GM18867 (cell line): ENCODE data around the gene EXD2.
"Not testable (repeated sequence)": the region's sequence is repeated elsewhere in the genome, so short reads cannot be mapped to it uniquely, and the experiment has no call there.

Experiments used
- ATAC-seq: cut with Tn5 transposase; IDR thresholded peaks from one replicate; pipeline ENCODE4 v1.9.1; 2021; ENCODE audit warnings: mild to moderate bottlenecking, moderate library complexity; ENCODE audit not compliant: unreplicated experiment

EXD2 gene

DNA sequence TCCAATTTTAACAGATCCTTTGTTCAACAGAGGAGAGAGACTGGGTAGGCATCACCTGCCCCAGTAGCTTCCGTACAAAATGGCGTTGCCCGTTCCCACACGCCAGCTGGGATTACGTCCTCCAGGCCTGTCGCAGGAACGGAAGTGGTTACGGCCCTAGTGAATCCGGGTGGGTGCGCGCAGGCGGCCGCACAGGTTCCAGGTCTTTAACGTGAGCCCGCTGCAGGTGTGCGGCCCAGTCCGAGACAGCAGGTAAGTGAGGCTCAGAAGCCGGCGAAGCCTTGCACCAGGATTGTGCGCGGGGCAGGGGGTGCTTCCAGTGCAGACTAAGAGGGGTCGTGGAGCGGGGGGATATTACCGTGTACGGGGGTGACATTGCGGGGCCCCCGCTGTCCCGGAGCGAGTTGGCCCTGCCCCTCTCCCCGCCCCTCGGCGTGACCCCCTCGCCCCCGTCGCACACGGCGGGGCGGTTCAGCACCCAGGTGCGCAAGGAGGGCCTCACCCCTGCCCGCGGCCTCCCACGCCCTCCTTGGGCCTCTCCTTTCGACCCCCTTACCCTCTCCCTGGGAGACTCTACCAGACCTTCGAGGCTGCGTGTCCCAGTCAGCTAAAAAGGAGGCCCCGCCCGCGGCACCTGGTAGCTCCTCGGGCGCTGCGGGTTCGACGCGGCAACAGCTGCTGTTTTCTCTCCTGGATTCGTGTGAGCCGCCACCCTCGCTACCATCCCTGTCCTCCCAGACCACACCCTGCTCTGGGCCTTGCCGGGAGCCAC lies at the start of gene EXD2:
Gene EXD2, plus strand, starts transcription at position 159 of the 772 bp plus-strand sequence. CDS start 17,973 bp downstream, outside the sequence.
- ATAC-seq, result peak; percentile 91

DNA sequence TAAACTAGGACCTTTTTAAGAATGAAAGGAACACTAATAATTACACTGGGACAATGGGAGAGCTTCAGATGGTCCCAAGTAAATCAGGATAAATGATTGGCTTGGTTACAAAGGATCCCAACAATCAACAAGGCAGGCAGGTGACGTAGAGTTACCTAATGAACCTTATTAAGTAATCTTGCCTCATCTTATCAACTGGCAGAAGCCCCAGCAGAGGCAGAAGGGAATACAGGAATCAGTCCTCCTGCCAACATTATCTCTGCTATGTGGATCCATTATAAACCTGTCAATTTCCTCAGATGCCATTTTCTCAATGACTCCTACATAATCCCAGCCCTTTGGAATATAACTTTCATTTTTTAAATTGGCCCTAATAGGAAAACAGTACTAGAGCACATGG lies 49.7 kb upstream of the EXD2 start:
- no peak for ATAC-seq

DNA sequence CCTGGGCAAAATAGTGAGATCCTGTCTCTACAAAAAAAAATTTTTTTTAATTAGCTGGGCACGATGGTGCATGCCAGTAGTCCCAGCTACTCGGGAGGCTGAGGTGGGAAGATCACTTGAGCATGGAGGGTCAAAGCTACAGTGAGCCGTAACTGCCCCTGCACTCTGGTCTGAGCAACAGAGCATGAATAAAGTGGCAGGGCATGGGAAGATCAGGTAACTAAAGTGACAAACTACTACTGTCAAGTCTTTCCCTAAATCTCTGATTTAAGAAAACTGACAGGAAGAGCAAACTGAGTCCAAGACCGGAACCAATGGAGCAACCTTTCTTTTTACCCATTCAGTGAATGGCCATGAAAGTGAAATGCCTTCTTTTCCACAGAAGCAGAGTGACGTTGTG lies 49.2 kb upstream of the EXD2 start:
- no peak for ATAC-seq

DNA sequence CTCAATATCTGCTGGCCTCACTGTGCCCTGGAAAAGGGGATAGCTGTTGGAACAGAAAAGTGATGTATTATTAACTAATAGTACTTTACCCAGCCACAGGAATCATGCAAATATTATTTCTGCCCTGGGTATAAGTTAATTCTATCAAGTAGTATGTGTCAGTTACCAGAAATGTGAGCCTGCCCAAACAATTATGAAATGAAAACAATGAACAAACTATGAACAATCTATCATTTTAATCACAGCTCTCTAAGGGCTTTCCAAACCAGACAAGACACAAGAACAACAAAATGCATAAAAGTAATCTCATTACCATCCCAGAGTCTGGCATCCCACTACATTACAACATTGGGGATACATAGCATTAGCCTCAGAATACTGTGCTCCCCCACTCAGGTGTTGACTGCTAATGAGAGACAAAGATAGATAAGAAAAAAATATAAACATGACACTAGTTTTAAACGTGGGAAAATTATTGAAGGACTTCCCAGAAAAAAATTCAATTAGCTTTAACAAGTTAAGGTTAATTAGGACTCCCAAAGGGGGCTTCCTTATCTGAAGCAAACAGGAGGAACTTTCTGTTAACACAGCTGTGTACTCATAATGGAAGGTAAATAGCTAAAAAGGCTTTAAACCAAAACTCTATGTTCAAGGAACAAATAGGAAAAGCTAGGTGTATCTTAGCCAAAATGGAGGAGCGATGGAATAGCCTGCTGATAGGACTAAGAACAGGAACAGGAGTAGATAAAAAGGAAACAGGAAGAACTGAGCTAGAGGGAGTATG lies 41.6 kb upstream of the EXD2 start:
- no peak for ATAC-seq

DNA sequence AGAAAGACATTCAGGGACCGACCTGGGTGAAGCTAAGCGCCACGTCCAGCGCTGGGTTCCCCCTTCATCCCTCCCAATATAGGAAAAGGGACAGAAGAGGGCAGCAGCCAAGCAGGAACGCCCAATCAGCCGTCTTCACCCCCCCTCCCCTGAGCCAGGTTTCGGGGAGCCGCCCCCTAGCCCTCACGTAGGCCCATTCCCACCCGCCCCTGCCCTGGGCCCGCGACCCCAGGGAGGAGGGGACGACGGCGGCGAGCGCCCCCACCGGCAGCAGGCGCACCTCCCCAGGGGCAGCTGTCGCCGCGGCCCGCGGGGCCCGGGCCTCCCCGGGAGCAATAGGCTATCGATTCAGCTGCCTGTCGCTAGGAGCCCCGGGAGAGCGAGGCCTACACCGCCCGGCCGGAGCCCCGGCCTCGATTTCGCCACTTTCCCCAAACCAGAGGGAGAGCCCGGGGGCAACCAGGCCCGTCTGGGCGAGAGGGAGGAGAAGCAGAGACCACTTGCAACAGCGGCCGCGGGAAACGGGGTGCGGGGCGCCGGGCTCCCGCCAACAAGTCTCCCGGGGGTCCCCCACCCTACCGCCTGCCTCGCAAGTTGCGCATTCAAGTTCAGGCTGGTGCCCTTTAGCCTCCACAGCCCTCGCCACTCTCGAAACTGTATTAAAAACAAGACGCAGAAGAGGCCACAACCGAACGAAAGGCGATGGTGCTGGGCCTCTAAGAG lies 39.7 kb upstream of the EXD2 start:
- ATAC-seq, result peak; percentile 39

GRCh38 chr14:69152181-69152901 lies 39.0 kb upstream of the EXD2 start:
- peak; percentile 10 for ATAC-seq

DNA sequence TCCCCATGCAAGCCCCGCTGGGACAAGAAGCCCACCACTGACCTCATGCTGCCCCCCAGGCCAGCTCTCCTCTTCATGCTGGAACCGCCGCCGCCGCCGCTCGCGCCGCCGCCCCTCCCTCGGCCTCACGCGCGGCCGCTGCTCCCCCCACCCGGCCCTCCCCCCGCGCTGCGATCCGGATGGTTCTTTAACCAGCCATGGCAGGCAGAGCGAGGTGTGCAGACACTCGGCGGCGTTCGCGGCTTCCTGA lies 38.5 kb upstream of the EXD2 start, which contains the start of gene DCAF5:
Gene DCAF5, minus strand, starts transcription at position 218 of the 250 bp plus-strand sequence. Its CDS starts 141 bp downstream, at position 77.
- no peak for ATAC-seq

- ATAC-seq, result peak; percentile 92
Measured at GRCh38 chr14:69153152-69153872, 38.0 kb upstream of the EXD2 start.

DNA sequence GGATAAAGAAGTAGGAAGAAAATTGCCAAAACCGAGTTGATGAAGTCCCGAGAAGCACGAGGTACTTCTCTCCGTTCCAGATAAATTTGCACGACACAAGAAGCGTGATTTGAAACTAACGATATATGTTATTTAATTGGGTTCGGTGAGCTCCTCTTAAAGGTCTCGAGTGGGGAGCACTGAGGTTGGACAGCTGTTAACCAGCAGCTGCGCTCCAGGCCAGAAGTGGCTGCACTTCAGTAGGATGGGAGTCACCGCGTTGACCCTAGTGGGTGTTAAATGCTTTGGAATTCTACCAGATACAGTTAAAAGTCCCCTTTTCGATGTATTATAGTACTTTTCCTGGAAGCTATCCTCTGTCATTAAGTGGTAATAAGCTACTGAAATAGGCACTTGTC lies 37.4 kb upstream of the EXD2 start:
- no peak for ATAC-seq

DNA sequence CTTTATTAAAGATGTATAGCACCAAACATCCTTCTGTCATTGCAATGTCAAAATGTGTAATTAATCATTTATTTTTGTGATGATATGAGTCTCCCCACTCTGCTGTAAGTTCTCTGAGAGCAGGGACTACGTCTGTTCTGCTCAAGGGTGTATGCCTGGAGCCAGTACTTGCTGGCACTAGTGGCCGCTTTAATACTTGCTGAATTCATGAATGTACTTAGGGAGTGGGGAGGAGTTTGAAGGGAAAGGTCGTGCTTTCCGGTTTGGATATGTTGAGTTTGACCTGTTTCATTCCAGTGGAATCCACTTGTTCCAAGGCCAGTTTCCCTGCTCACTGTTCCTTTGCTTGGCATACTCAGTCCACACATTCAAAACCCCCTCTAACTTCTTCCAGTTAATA lies 36.5 kb upstream of the EXD2 start:
- no peak for ATAC-seq

- no peak for ATAC-seq
Measured at GRCh38 chr14:69156224-69156623, 35.1 kb upstream of the EXD2 start.

GRCh38 chr14:69161590-69161989 lies 29.7 kb upstream of the EXD2 start:
- no peak for ATAC-seq

DNA sequence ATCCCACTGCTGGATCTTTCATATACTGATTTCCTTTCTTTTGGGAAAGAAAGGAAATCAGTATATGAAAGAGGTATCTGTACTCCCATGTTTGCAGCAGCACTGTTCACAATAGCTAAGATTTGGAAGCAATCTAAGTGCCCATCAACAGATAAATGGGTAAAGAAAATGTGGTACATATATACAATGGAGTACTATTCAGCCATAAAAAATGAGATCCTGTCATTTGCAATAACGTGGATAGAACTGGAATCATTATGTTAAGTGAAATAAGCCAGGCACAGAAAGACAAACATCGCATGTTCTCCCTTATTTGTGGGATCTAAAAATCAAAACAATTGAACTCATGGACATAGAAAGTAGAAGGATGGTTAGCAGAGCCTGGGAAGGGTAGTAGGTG lies 25.5 kb upstream of the EXD2 start:
- not testable (repeated sequence) for ATAC-seq

DNA sequence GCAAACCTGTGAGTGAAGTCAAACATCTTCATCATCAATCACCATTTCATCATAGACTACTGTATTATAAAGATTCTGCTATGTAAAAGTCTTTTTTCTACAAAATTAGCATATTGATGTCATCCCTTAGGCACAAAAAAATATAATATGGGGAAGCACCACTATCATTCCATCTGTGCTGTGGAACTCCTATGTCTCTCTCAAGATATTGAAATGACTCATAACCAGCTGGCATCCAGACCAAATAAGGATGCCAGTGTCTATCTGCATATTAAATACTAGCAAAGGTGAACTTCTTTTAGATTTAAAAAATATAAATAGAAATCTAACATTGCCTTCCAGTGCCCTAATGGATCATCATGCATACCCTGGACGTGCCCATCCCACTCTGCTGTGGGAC lies 20.5 kb upstream of the EXD2 start:
- no peak for ATAC-seq

GRCh38 chr14:69171569-69171968 lies 19.7 kb upstream of the EXD2 start:
- ATAC-seq, result no peak

DNA sequence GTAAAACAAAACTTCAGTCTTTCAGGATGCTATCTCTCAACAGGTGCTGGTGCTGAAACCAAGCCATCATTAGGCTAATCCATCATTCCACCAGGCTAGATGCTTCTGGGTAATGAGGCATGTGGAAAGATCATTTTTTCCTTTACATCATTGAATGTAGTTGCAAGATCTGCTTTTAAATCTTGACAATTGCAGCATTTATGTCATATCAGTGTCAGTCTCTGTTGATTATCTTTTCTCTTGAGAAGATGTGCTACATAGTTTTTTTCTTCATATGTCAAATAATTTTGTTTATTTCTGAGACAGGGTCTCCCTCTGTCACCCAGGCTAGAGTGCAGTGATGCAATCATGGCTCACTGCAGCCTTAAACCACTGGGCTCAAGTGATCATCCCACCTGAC lies 16.2 kb upstream of the EXD2 start:
- no peak for ATAC-seq

GRCh38 chr14:69181491-69181890 lies 9.8 kb upstream of the EXD2 start:
- ATAC-seq, result no peak

DNA sequence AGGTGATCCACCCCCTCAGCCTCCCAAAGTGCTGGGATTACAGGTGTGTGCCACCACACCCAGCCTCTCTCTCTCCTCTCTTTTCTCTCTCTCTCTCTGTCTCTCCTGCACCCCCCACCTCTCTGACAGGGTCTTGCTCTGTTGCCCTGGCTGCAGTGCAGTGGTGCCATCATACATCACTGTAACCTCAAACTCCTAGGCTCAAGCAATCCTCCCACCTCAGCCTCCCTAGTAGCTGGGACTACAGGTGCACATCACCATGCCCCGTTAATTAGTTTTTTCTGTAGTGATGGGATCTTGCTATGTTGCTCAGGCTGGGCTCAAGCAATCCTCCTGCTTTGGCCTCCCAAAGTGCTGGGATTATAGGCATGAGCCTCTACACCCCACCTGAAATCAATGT lies 8.7 kb upstream of the EXD2 start:
- ATAC-seq, result not testable (repeated sequence)

DNA sequence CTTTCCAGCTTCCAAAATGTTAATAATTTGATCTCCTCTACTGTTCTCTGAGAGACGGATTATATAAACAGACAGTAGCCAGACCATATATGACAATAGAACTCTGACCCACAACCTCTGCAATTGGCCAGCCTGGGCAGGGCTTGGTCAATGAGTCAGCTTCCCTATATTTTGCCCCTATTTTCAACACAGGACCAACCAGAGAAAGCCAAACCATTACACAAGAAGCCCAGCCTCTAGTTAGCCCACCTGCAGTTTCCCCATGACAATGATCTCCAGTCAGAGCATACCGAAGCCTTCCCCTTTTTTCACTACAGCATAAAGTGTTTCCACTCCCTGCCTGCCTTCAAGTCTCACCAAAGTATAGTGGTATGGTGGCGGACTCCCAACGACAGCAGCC lies 7.6 kb upstream of the EXD2 start:
- no peak for ATAC-seq

DNA sequence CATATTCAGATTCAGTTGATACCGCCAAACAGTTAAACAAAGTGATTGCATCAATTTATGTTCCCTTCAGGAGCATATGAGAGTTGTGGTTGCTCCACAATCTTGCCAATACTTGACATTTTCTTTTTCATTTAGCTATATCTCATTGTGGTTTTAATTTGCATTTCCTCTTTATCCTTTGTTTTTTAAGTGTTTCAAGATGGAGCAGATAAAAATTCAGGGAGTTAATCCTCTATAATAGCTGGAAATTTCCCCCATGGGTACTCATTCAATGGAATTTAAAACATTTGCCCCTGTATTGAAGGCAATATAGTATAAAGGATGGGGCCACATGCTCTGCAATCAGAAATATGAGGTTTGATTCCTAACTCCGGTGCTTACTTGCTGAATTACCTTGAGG lies 1.1 kb upstream of the EXD2 start:
- ATAC-seq, result no peak
